ENCODE data around the gene LIN9.
"Not testable (repeated sequence)": the region's sequence is repeated elsewhere in the genome, so short reads cannot be mapped to it uniquely, and the experiment has no call there.

LIN9 gene

GRCh38 chr1:226308723-226309397 lies at the start of gene LIN9:
LIN9 (minus strand) TSS chr1:226309164; CDS start chr1:226309139, 25 bp downstream.
- peak; percentile 80 for DNase-seq (ENCODE audit: low read depth)

GRCh38 chr1:226357416-226357815 lies 48.5 kb upstream of the LIN9 start:
- no peak for DNase-seq (ENCODE audit: low read depth)

GRCh38 chr1:226355669-226356551 lies 46.9 kb upstream of the LIN9 start:
- no peak for DNase-seq (ENCODE audit: low read depth)

GRCh38 chr1:226355016-226355415 lies 46.1 kb upstream of the LIN9 start:
- no peak for DNase-seq (ENCODE audit: low read depth)

GRCh38 chr1:226353698-226354525 lies 44.9 kb upstream of the LIN9 start:
- DNase-seq (ENCODE audit: low read depth): no peak

GRCh38 chr1:226351709-226352108 lies 42.7 kb upstream of the LIN9 start:
- DNase-seq (ENCODE audit: low read depth): no peak

- no peak for DNase-seq (ENCODE audit: low read depth)
These were observed 41.5 kb upstream of the LIN9 start for GRCh38 chr1:226350519-226350865.

- no peak for DNase-seq (ENCODE audit: low read depth)
These were observed 41.0 kb upstream of the LIN9 start for GRCh38 chr1:226349801-226350518.

GRCh38 chr1:226349081-226349480 lies 40.1 kb upstream of the LIN9 start:
- no peak for DNase-seq (ENCODE audit: low read depth)

- DNase-seq (ENCODE audit: low read depth): no peak
These were observed 35.7 kb upstream of the LIN9 start for GRCh38 chr1:226344441-226345259.

GRCh38 chr1:226342656-226343055 lies 33.7 kb upstream of the LIN9 start:
- no peak for DNase-seq (ENCODE audit: low read depth)

GRCh38 chr1:226340111-226340510 lies 31.1 kb upstream of the LIN9 start:
- not testable (repeated sequence) for DNase-seq (ENCODE audit: low read depth)

- DNase-seq (ENCODE audit: low read depth): no peak
These were observed 28.4 kb upstream of the LIN9 start for GRCh38 chr1:226337276-226337875.

- no peak for DNase-seq (ENCODE audit: low read depth)
These were observed 26.7 kb upstream of the LIN9 start for GRCh38 chr1:226335661-226336060.

GRCh38 chr1:226332947-226333346 lies 24.0 kb upstream of the LIN9 start:
- DNase-seq (ENCODE audit: low read depth): no peak

GRCh38 chr1:226329237-226329636 lies 20.3 kb upstream of the LIN9 start:
- DNase-seq (ENCODE audit: low read depth): no peak

GRCh38 chr1:226327761-226328162 lies 18.8 kb upstream of the LIN9 start:
- no peak for DNase-seq (ENCODE audit: low read depth)

- no peak for DNase-seq (ENCODE audit: low read depth)
These were observed 16.2 kb upstream of the LIN9 start for GRCh38 chr1:226325178-226325577.

- DNase-seq (ENCODE audit: low read depth): no peak
These were observed 15.5 kb upstream of the LIN9 start for GRCh38 chr1:226324479-226324878.

- DNase-seq (ENCODE audit: low read depth): no peak
These were observed 14.0 kb upstream of the LIN9 start for GRCh38 chr1:226322986-226323385.

- no peak for DNase-seq (ENCODE audit: low read depth)
These were observed 12.0 kb upstream of the LIN9 start for GRCh38 chr1:226320930-226321329.
